ENCODE results near the gene LHX8. TPM values are rescaled to one million over a fixed set of nuclear protein-coding genes. Genes with fewer than 3 reads are reported as not detected.

Gene LHX8
- total and polyA plus RNA-seq, 8 donors, result not detected

GRCh38 chr1:75132812-75133619 lies 1.2 kb upstream of the LHX8 start:
- intact Hi-C loops (cut with DNase I), result no loop called here
- Histone ChIP-seq H3K4me1 (peaks cover 9 to 19% of the 10 kb centered on the region in 2 donors), H3K4me3 (no peak overlapping the region), H3K27ac (no peak overlapping the region), H3K27me3 (peaks cover 100% of the 10 kb centered on the region in 2 donors), H3K9me3 (no peaks in the 10 kb centered on the region), H3K36me3 (no peaks in the 10 kb centered on the region)
- DNase-seq (peak in 1 of 4 donors; percentile 29), ATAC-seq (no peak)
- no peak for TF ChIP-seq CTCF (IDR thresholded peaks at IDR 0.05)

- Histone ChIP-seq H3K4me1 (peaks cover 9 to 19% of the 10 kb centered on the region in 2 donors), H3K27ac (no peak overlapping the region), H3K27me3 (peaks cover 97 to 100% of the 10 kb centered on the region in 2 donors), H3K36me3 (no peaks in the 10 kb centered on the region), H3K9me3 (no peaks in the 10 kb centered on the region), H3K4me3 (peak overlapping the region in 1 of 2 donors; percentile 23)
- intact Hi-C loops (cut with DNase I), result no loop called here
- TF ChIP-seq CTCF (IDR thresholded peaks at IDR 0.05), result no peak
- ATAC-seq (peak; percentile 51), DNase-seq (peak in 2 of 4 donors; percentile 38 to 72)
These were observed 722 bp downstream of the LHX8 start for GRCh38 chr1:75134647-75135572.

GRCh38 chr1:75135573-75136194 lies 1.5 kb downstream of the LHX8 start:
- TF ChIP-seq CTCF (IDR thresholded peaks at IDR 0.05), result no peak
- H3K27me3 ChIP-seq, result peaks cover 96 to 100% of the 10 kb centered on the region in 2 donors
- ATAC-seq (peak; percentile 21), DNase-seq (peak in 1 of 4 donors; percentile 51)
- no peak overlapping the region for H3K27ac ChIP-seq
- peak overlapping the region in 1 of 2 donors; percentile 23 for H3K4me3 ChIP-seq
- peaks cover 9 to 19% of the 10 kb centered on the region in 2 donors for H3K4me1 ChIP-seq
- intact Hi-C loops (cut with DNase I), result no loop called here
- no peaks in the 10 kb centered on the region for H3K9me3 ChIP-seq
- no peaks in the 10 kb centered on the region for H3K36me3 ChIP-seq

- Histone ChIP-seq H3K27me3 (peaks cover 91 to 100% of the 10 kb centered on the region in 2 donors), H3K4me3 (no peak overlapping the region), H3K9me3 (no peaks in the 10 kb centered on the region), H3K36me3 (no peaks in the 10 kb centered on the region), H3K4me1 (peaks cover 9 to 19% of the 10 kb centered on the region in 2 donors), H3K27ac (no peak overlapping the region)
- ATAC-seq (peak; percentile 58), DNase-seq (peak in 1 of 4 donors; percentile 67)
- no peak for TF ChIP-seq CTCF (IDR thresholded peaks at IDR 0.05)
- intact Hi-C loops (cut with DNase I), result no loop called here
These were observed 2.1 kb downstream of the LHX8 start for GRCh38 chr1:75136195-75136815.

Data from left lung (tissue), 10 donors.